GM19240 (cell line): Measurements from ENCODE around the gene DUSP22.
"Not testable (repeated sequence)": the region's sequence is repeated elsewhere in the genome, so short reads cannot be mapped to it uniquely, and the experiment has no call there.

Experiments
- DNase-seq: peaks from one replicate; pipeline ENCODE4 v3.0.0; 2011; ENCODE audit warnings: low spot score; ENCODE audit not compliant: insufficient read length

DUSP22 gene

GRCh38 chr6:279341-280029, 12.8 kb upstream of the DUSP22 start:
- no peak for DNase-seq

GRCh38 chr6:280775-281468, 11.4 kb upstream of the DUSP22 start:
- no peak for DNase-seq

DNA sequence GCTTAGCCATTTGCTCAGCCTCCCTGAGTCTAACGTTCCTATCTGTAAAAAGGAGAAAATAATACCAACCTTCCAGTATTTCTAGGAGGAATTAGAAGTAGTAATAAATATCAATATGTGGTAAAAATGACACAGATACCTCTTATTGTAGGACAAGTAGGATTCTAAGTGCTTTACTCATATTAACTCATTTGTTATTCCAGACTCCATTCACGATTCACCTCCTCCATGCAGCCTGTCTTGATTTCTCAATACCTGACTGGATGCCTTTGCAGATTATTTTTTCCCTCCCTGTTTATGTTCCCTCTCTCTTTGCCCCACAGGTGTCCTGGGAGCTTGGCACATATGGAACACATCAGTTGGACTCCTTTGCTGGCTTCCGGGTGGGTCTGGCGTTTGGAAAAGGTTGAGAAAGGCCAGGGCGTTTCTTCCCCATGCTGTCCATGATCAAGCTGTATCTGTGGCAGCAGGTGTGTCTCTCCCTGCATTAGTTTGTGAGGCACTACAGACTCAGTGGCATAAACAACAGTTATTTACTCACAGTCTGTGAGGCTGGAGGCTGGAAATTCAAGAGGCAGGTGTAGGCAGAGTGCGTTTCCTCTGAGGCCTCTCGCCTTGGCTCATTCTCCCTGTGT, 10.7 kb upstream of the DUSP22 start:
- no peak for DNase-seq

- DNase-seq, result no peak
These were observed 10.0 kb upstream of the DUSP22 start for GRCh38 chr6:282177-282866.

- DNase-seq, result no peak
These were observed 9.3 kb upstream of the DUSP22 start for GRCh38 chr6:282867-283416.

- DNase-seq, result no peak
These were observed 7.8 kb upstream of the DUSP22 start for GRCh38 chr6:284486-284885.

DNA sequence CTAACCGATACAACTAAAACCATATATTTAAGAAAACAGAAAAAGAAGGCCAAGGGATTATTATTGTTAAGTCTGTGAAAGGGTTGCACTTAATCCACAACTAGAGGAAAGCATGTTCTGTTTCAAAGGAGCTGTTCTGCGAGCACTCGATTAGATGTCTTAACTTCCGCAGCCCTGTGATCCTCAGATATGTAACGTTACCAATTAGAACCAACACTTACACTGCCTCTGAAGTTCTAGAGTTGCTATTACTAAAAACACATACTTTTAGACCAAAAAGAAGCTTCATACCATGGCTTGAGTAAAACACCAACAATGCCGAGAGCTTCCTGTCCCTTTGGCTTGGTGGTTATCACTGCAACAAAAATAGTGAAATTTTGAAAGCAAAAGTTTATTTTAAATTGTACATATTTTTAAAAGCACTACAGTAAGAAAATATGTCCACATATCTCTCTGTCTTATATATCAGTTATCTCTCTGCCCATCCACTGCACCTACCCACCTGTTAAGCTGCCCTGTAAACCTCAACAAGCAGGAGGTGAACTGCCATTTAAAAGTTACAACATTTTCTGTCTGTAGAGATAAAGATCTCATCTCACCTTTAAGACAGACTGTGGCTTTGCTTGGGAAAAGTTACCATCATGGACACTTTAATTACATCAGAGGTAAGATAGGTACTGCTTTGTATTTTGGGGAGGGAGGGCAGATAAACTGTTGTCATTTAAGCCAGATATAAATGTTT, 7.1 kb upstream of the DUSP22 start:
- DNase-seq, result no peak

GRCh38 chr6:285902-286301, 6.4 kb upstream of the DUSP22 start:
- not testable (repeated sequence) for DNase-seq

DNA sequence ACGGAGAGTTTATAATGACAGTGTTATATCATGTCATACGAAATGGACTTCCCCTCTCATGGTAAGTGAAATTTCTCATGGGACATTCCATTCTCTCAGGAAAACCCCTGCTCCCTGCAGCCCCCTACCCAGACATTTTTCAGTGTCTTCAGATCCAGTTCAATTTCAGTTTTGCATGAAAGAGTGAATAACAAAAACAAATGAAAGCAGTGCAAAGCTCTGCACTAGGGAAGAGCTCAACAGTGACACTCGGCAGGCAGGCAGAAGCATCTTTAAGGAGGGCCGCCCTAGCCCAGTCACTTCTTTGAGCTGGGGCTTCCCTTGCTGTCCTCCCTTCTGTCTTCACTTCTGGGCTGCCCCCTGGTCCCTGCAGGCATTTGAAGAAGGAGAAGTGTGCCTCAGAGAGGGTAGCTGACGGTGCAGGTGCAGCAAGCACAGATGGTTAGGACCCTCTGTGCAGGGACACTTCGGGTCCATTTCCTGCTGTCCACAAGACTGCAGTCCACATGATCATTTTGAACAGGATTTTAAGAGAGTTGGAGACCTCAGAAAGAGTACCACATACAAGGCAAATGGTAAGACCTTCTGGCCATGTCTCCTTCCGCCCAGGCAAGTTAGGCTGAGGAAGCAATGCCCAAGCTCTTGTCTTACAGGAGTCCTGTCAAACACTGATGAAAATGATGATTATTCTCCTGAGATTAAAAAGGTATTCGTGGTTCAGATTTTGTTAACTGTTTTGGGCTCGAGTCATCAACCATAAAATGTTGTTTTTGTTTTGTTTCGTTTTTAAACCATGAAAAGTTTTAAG, 5.4 kb upstream of the DUSP22 start:
- no peak for DNase-seq

DNA sequence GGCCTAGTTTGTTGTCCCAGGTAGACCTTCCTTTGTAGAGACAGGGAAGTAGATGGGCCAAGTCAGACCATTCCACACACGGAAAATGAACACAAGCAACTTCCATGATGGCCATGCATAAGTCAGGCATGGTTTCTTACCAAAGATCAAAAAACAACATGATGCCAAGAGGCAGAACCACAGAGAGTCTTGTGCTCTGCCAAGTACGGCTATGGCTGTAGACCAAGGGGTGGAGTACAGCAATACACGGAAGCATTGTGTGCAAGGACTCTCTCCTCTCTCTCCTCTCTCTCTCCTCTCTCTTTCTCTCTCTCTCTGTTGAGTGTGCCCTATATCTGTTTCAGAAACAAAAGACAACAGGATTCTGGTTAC, 4.8 kb upstream of the DUSP22 start:
- no peak for DNase-seq

DNA sequence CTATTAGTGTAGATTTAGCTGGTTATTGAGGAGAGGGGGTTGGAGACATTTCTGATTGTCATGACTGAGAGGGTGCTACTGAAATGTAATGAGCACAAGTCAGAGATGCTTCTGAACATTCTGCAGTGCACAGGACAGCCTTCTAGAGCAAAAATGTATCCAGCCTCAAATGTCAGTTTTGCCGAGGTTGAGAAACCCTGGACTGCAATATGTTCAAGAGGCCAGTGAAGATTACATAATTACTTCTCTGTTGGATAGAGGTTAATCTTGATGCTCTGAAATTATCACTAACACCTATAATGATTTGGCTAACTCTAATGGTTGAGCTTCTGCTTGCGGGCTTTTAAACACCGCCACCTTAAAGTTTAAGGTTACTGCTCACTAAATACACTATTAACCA, 3.4 kb upstream of the DUSP22 start:
- DNase-seq, result no peak

GRCh38 chr6:290111-290922, 2.0 kb upstream of the DUSP22 start:
- DNase-seq, result no peak

DNA sequence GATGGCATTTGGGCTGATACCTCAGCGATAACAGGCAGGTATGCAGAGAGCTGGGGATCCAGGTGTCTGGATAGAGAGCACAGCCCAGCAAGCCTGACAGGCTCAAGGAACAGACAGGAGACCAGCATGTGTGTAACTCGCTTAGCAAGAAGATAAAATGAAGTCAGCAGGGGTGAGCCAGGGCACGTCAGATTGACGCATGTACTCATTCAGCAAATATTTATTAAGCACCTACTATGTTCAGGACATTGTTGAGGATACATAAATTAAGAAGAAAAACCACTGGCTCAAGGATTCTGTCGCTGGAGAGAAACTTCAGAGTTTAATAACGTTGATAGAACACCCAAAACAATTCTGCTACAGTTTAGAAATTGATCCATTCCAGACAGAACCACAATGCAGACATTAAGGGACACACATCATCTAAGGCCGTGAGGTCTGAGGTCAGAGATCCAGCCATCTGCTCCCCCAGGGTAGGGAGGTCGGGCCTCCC, 1.0 kb upstream of the DUSP22 start:
- DNase-seq, result no peak

- no peak for DNase-seq
These were observed 362 bp downstream of the DUSP22 start for GRCh38 chr6:292506-293192.

GRCh38 chr6:293193-294174, 1.2 kb downstream of the DUSP22 start:
- no peak for DNase-seq

DNA sequence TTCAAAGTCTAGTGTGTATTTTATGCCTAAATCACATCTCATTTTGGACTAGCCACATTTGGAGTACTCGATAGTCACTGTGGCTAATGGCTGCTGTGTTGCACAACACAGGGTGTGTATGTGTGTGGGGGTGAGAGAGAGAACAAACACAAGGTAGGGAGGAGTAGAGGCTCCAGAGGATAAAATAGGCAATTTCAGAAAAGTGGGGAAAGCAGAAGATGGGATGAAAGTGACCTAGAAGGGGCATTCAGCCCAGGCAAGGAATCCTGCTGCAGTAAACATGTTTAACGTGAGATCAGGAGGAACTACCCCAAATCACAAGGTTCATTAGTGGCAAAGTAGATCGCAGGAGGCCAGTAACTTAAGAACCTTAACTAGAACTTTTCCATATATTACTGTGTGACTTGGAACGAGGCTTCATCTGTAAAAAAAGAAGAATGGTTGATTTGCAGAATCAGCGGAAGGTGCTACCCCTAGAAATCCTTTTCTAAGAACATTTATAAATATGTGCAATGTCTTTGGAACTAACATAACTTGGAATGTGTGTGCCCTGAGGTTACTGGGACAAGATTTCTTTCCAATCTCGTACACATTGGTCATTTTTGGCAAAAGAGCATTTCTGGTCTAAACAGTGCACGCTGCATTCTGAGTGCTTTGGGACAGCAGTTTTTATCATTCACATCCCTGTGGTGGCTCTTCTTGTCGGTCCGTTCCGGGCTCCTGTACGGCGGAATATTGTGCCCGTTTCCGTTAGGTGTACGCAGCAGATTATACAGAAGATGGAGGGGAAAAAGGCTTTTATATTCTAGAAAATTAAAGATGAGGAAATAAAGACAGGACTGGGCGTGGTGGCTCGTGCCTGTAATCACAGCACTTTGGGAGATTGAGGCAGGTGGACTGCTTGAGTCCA, 2.6 kb downstream of the DUSP22 start:
- DNase-seq, result no peak
